ENCODE results near the gene NR4A3. TPM values are rescaled to one million over a fixed set of nuclear protein-coding genes. Genes with fewer than 3 reads are reported as not detected.

The NR4A3 gene
- total RNA-seq, 1 donor from 2014 or later: 2.0 TPM

DNA sequence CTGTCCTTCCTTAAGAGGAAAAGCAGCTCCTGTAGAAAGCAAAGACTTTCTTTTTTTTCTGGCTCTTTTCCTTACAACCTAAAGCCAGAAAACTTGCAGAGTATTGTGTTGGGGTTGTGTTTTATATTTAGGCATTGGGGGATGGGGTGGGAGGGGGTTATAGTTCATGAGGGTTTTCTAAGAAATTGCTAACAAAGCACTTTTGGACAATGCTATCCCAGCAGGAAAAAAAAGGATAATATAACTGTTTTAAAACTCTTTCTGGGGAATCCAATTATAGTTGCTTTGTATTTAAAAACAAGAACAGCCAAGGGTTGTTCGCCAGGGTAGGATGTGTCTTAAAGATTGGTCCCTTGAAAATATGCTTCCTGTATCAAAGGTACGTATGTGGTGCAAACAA lies 42.3 kb downstream of the NR4A3 start:
- H3K27ac Mint-ChIP-seq: no peak overlapping the region
- TF ChIP-seq, protein P1, sequence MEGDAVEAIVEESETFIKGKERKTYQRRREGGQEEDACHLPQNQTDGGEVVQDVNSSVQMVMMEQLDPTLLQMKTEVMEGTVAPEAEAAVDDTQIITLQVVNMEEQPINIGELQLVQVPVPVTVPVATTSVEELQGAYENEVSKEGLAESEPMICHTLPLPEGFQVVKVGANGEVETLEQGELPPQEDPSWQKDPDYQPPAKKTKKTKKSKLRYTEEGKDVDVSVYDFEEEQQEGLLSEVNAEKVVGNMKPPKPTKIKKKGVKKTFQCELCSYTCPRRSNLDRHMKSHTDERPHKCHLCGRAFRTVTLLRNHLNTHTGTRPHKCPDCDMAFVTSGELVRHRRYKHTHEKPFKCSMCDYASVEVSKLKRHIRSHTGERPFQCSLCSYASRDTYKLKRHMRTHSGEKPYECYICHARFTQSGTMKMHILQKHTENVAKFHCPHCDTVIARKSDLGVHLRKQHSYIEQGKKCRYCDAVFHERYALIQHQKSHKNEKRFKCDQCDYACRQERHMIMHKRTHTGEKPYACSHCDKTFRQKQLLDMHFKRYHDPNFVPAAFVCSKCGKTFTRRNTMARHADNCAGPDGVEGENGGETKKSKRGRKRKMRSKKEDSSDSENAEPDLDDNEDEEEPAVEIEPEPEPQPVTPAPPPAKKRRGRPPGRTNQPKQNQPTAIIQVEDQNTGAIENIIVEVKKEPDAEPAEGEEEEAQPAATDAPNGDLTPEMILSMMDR (conservative IDR thresholded peaks at IDR 0.05): no peak

DNA sequence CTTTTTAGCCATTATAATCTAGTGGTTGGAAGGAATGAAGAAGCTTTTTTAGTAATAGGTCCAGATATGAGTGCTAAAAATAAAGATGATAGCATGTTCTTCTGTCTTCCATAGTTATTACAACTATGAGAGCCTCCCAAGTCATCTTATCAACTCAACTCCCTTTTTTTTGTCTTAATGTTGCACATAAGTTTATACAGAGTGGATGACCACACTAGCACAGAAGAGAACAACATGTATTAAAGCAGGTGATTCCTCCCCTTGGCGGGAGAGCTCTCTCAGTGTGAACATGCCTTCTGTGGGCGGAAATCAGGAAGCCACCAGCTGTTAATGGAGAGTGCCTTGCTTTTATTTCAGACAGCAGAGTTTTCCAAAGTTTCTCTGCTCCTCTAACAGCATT lies 44.7 kb downstream of the NR4A3 start:
- peaks cover 3% of the 10 kb centered on the region for H3K27me3 Mint-ChIP-seq
- TF ChIP-seq, protein P1 (conservative IDR thresholded peaks at IDR 0.05): no peak
- H3K27ac Mint-ChIP-seq: no peak overlapping the region
- H3K36me3 Mint-ChIP-seq: no peaks in the 10 kb centered on the region
- no peak for DNase-seq (ENCODE audit: extremely low spot score, unreplicated experiment)
- peaks cover 5% of the 10 kb centered on the region for H3K4me1 Mint-ChIP-seq (ENCODE audit: unreplicated experiment)
- H3K4me3 Mint-ChIP-seq: no peak overlapping the region
- H3K9me3 Mint-ChIP-seq: no peaks in the 10 kb centered on the region

More for the DNA sequence above, 42.3 kb downstream of the NR4A3 start:
- Mint-ChIP-seq H3K4me1 (ENCODE audit: unreplicated experiment) (no peaks in the 10 kb centered on the region), H3K9me3 (no peaks in the 10 kb centered on the region), H3K27me3 (peaks cover 3% of the 10 kb centered on the region), H3K36me3 (no peaks in the 10 kb centered on the region), H3K4me3 (no peak overlapping the region)
- DNase-seq (ENCODE audit: extremely low spot score, unreplicated experiment): no peak

DNA sequence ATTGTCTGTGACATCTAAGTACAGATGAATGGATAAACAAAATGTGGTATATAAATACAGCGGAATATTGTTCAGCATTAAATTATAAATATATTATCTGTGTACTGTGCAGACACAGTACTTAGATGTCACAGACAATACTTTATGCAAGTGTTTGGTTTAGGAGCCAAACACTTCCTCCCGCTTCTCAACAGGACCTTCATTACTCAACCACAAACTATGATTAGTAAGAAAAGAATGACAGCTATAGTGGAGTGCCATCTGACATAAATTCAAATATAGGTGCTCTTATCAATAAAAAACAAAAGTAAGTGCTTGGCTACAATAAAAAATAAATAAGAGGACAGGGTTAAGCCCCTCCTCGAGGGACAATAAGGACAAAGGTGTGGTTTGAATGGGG lies 45.9 kb downstream of the NR4A3 start:
- H3K9me3 Mint-ChIP-seq: no peaks in the 10 kb centered on the region

DNA sequence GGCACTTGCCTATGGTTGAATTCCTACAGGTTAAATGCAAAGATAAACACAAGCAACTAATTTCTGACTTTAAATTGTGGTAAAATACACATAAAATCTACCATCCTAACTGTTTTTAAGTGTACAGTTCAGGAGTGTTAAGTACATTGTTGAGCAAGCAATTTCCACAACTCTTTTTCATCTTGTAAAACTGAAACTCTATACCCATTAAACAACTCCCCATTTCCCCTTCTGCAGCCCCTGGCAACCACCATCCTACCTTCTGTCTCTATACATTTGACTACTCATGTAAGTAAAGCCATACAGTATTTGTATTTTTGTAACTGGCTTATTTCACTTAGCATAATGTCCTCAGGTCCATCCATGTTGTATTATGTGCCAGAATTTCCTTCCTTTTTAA lies 46.3 kb downstream of the NR4A3 start:
- peaks cover 3% of the 10 kb centered on the region for H3K27me3 Mint-ChIP-seq
- DNase-seq (ENCODE audit: extremely low spot score, unreplicated experiment): no peak
- no peak overlapping the region for H3K4me3 Mint-ChIP-seq
- no peak overlapping the region for H3K27ac Mint-ChIP-seq
- H3K9me3 Mint-ChIP-seq: no peaks in the 10 kb centered on the region
- TF ChIP-seq, protein P1 (conservative IDR thresholded peaks at IDR 0.05): no peak
- peaks cover 5% of the 10 kb centered on the region for H3K4me1 Mint-ChIP-seq (ENCODE audit: unreplicated experiment)
- no peaks in the 10 kb centered on the region for H3K36me3 Mint-ChIP-seq

More for the DNA sequence above, 45.9 kb downstream of the NR4A3 start:
- Mint-ChIP-seq H3K27ac (no peak overlapping the region), H3K4me3 (no peak overlapping the region), H3K36me3 (no peaks in the 10 kb centered on the region), H3K4me1 (ENCODE audit: unreplicated experiment) (peaks cover 5% of the 10 kb centered on the region), H3K27me3 (peaks cover 3% of the 10 kb centered on the region)
- TF ChIP-seq, protein P1 (conservative IDR thresholded peaks at IDR 0.05): no peak
- no peak for DNase-seq (ENCODE audit: extremely low spot score, unreplicated experiment)

DNA sequence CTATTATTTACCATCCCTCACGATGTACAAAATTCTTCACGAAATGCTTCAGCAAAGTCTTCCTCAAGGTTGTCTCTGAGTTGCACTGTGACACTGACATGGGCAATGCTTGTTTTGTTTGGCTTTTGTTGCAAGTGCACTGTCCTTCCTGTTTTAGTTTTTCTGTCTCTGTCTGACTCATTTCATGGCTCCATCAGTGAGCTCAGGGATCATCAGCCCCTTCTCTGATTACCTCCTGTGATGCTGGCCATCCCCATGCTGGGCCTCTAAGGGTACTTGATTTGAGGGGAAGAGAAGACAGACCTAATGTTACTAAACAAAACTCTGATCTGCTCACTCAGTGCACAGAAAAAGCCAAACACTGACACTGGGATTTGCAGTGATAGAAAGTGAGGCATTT lies 47.2 kb downstream of the NR4A3 start:
- Mint-ChIP-seq H3K27me3 (peaks cover 3% of the 10 kb centered on the region), H3K27ac (no peak overlapping the region), H3K36me3 (no peaks in the 10 kb centered on the region), H3K4me3 (no peak overlapping the region), H3K9me3 (no peaks in the 10 kb centered on the region), H3K4me1 (ENCODE audit: unreplicated experiment) (peaks cover 5% of the 10 kb centered on the region)
- TF ChIP-seq, protein P1 (conservative IDR thresholded peaks at IDR 0.05): no peak
- DNase-seq (ENCODE audit: extremely low spot score, unreplicated experiment): no peak

DNA sequence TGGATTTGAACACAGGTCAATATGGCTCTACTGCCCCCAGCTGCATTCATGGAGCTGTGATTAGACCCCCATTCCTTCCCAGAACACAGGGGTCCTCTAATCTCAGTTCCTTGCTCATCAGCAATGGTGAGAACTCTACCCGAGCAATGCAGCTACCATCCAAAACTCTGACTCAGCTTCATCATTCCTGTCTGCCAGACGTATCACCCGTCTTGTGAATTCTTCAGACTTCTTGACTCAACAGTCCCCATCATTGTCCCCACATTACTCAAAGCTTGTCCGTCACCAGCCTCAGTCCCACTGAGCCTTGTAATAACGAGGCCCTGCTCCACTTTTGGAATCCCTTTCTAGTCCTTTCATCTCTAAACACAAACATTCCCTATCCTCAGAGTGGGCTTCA lies 48.4 kb downstream of the NR4A3 start:
- no peak for DNase-seq (ENCODE audit: extremely low spot score, unreplicated experiment)
- H3K4me3 Mint-ChIP-seq: no peak overlapping the region
- H3K27ac Mint-ChIP-seq: no peak overlapping the region
- TF ChIP-seq, protein P1 (conservative IDR thresholded peaks at IDR 0.05): no peak
- H3K36me3 Mint-ChIP-seq: no peaks in the 10 kb centered on the region
- peaks cover 3% of the 10 kb centered on the region for H3K27me3 Mint-ChIP-seq
- H3K9me3 Mint-ChIP-seq: no peaks in the 10 kb centered on the region
- peaks cover 5% of the 10 kb centered on the region for H3K4me1 Mint-ChIP-seq (ENCODE audit: unreplicated experiment)

Measured in type B pancreatic cell (in vitro differentiated cells).